ENCODE results near the gene KIF17.

Gene KIF17

DNA sequence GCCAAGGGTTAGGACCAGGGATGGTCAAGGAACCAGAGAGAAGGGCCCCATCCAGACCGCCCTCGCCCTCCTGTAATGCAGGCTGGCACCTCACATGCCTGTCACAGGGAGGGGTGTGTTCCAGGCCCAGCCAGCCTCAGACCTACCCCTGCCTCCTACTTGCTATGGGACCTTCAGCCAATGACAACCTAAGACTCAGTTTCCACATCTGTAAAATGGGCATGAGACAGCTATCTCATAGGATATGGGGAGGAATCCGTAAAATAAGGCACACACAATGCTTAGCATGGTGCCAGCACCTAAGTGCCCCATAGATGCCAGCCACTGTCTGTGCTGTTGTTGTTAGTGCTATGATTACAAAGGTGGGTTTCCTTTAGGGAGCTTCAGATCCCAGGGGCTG is 7.9 kb downstream of the KIF17 start:
- DNase-seq: no peak

DNA sequence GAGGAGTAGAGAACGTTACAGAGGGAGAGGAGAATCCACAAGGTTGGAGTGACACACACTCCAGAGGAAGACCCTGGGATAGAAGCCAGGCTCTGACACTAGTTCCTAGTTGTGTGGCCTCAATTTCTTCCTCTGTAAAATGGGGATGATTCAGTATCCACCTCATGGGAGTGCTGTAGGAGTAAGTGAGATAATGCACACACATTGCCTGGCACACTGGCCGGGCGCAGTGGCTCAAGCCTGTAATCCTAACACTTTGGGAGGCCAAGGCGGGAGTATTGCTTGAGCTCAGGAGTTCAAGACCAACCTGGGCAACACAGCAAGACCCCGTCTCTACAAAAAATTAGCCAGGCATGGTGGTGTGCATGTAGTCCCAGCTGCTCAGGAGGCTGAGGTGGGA is 8.9 kb downstream of the KIF17 start:
- no peak for DNase-seq

DNA sequence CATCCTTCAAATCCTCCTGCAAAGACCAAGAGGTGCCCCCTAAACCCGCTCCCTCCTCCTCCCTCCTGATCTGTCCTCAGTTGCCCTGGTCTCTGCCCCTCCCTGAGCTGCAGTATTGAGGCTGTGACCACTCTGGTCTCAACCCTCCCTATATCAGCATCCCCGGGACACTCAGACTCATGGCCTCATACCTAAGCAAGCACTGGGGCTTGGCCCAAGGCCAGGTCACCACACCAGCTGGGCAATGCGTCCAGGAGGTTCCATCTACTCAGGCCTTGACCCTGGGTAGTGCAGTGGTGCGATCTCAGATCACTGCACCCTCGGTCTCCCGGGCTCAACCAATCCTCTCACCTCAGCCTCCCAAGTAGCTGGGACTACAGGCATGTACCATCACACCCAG is 9.8 kb downstream of the KIF17 start:
- no peak for DNase-seq

DNA sequence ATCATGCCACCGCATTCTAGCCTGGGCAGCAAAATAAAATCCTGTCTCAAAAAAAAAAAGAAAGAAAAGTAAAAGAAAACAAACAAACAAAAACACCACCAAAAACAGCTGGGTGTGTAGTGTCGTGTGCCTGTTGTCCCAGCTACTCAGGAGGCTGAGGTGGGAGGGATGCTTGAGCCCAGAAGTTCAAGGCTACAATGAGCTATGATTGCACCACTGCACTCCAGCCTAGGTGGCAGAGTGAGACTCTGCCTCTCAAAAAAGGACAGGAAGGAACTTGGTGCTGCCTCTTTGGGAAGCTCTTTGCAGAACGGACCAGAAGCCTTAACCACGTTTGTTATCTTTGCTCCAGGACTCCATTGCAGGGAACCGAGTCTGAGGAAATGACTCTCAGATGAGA is 11.0 kb downstream of the KIF17 start:
- no peak for DNase-seq

DNA sequence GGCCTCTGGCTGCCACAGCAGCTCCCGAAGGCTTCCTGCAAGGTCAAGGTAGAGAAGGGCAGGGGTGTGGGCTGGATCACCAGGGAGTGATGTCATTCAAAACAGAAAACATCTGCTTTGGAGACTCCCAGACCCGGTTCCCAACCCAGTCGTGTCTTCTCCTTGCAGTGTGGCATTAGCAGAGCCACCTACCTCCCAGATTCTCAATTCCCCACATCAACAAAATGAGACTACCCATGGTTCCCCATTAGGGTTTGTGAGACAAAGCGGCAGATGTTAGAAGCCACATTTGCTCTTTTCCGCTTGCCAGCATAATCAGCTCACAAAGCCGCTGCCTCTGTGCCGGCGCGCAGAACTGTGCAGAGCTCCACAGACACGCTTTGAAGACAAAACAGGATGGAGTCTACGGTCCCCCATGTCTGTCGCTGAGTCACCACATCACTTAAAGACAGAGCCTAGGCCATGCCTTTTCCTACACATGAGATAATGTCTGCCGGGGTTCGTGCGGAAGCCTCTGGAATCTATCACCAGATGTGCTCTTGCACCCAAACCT is 12.5 kb downstream of the KIF17 start:
- no peak for DNase-seq

DNA sequence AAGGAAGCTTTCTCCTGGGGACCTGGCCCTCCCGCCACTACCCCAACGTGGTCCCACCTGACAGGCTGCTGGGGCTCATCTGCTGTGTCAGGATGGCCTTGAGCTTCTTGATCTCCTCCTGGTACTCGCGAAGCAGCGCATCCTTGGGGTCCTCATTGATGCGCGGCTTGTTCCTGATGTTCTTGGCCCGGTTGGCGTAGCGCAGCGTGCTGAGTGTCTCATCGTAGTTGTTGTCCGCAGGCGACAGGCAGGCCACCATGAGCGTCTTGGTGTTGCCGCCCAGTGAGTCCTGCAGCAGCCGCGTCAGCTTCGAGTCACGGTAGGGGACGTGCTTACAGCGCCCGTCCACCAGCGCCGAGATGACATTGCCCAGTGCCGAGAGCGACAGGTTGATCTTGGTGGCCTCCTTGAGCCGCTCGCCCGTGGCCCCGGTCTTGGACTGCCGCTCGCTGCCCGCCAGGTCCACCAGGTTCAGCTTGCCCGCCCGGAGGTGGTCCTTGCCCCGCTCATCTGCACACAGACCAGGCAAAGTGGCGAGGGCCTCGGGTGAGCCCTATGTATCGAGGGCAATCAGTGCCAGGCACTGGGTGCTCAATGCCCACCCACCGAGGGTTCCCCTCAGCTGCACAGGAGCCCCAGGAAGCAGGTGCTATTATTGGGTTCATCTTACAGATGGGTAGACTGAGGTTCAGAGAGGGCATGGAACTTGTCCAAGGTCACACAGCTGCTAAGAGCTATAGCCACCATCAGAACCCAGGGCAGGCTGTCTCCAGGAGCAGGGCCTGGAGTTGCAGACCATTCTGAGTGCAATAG is 13.2 kb downstream of the KIF17 start:
- no peak for DNase-seq

DNA sequence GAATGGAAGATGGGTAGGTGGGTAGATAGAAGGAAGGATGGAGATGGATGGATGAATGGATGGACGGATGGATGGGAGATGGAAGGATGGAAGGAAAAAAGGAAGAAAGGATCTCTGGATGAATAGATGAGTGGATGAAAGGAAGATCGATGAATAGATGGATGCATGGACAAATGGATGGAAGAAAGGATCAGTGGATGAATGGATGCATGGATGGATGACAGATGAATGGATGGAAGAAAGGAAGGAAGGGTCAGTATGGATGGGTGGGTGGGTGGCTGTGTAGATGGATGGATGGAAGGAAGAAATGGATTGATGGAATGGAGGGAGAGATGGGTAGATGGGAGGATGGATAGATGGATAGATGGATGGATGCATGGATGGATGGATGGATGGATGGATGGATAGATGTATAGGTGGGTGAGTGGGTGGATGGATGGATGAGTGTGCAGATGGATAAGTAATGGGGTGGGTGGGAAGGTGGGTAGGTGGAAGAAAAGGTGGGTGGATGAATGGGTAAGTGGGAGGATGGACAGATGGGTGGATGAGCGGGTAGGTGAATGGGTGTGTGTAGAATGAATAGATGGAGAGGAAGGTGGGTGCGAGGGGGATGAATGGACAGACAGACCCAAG is 14.6 kb downstream of the KIF17 start:
- no peak for DNase-seq

DNA sequence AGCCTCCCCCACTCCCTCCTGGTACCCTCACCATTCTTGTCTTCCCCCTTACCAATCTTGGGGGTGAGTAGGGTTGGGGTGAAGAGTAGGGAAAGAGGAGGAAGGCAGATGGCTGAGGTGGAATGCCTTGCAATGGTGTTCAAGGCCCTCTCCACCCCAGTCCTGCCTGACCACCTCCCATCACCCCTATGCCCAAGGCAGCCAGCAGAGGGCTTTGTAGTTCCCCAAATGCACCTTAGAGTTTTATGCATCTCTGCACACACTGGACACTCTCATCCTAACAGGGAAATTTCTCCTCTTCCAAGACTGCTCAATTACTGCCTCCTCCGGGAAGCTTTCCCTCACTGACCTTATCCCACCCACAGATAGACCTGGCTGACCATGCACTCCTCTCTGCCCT is 15.4 kb downstream of the KIF17 start:
- no peak for DNase-seq

DNA sequence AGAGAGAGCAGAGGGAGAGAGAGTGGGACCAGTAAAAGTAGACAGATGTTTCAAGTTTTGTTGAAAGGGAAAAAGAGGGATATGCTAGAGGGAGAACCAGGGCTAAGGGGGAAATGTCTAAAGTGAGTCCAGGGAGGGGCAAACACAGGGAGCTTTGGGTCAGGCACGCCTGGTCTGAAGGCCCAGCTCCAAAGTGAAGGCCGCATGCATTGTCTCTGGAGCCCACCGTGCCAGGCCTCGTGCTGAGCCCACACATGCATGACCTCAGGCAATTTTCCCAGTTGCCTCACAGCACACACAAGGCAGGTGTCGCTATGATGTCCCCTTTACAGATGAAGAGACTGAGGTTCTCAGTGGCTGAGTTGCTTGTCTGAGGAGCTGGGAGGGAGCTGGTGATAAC is 16.0 kb downstream of the KIF17 start:
- DNase-seq: no peak

DNA sequence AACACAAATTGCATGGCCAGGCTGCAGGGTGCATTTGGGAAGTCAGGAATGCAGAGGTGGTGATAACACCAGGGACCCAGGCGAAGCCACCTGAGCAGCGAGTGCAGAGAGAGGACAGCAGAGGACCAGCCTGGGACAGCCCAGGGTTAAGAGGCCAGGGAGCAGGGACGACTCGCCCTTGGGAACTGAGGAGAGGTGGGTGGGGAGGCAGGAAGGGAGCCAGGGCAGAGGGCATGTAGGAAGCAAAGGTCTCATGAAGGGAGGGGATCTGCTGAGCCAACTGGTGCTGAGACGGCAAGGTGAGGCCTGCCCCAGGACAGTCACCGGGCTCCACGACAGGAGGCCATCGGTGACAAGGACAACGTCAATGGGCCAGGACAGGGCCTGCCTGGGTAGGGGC is 16.4 kb downstream of the KIF17 start:
- DNase-seq: no peak

DNA sequence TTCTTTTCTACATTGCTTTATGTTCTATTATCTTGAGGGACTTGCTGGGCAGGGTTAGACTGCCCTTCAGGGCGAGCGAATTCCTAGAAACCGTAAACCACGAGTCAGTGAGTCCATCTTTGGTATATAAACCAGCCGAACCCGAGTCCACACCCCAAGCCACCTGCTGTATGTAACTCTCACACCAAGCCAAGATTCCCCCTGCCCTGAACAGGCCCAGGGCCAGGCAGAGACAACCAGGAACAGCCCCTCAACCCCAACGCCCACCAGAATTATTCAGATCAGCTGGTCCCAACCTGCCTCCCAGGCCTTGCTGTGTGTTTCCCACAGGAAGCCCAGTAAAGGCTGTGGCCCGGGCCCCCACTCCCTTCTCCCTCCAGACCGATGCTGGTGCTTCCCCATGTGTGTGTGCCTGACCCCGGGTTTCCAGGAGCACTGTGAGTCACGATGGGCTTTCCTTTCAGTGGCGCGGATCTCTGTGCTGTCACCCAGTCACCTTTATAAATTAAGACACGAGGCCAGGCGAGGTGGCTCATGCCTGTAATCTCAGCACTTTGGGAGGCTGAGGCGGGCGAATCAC is 17.1 kb downstream of the KIF17 start:
- DNase-seq: no peak

DNA sequence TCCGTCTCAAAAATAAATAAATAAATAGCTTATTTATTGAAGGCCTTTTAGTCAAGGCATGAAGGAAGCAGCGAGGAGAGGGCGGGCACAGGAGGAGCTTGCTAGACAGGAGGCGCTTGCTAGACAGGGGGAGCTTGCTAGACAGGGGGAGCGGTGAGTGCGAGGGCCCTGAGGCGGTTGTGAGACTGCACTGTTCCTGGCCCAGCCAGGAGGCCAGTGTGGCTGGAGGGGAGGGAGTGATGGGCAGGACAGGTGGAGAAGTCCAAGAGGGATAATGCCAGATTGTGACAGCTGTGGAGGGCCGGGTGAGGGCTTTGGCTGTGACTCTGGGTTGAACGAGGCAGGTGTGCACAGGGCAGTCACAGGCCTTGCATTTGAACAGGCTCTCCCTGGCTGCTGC is 18.2 kb downstream of the KIF17 start:
- DNase-seq: no peak

DNA sequence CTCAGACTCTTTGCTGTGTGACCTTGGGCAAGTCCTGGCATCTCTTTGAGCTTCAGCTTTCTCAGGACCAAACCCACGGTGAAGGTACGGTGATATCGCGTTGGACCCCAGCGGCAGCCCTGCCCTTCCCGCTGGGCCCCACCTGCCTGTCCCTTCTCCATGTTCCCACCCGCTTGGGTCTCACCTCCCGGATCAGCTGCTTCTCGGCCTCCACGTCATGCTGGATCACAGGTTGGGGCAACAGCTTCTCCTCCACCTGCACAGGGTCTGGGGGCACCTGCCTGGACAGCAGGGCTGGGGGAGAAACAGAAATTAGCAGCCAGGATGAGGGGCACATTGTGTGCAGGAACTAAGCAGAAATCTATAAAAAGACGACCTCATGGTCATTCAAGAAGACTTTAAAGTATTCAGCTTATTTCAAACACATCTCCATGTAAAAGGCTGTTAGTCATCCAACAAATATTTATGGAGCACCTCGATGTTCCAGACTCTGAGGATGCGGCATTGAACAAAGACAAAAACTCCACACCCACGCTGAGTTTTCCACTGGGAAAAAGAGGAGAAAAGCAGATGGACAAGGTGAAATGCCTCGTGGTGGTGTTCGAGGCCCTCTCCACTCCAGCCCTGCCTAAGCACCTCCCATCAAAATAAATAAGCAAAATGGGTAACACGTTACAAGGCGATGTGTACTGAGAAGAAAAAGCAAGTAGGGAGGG is 19.5 kb downstream of the KIF17 start:
- DNase-seq: no peak

DNA sequence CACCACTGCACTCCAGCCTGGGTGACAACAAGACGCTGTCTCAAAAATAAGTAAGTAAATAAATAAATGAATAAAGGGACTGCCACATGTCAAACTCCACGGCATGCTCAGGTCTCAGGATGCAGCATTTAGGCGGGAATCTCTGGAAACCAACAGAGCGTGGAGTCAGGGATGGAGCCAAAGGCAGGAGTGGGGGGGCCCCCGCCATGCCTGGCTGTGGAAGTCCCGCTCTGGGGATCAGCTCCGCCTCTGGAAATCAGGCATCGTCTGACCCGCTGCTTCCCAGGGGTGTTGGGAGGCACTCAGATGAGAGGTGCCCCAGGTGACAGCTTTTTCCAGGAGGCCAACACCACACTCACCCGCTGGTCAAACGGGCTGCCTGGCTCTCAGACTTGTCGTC is 20.2 kb downstream of the KIF17 start:
- no peak for DNase-seq

DNA sequence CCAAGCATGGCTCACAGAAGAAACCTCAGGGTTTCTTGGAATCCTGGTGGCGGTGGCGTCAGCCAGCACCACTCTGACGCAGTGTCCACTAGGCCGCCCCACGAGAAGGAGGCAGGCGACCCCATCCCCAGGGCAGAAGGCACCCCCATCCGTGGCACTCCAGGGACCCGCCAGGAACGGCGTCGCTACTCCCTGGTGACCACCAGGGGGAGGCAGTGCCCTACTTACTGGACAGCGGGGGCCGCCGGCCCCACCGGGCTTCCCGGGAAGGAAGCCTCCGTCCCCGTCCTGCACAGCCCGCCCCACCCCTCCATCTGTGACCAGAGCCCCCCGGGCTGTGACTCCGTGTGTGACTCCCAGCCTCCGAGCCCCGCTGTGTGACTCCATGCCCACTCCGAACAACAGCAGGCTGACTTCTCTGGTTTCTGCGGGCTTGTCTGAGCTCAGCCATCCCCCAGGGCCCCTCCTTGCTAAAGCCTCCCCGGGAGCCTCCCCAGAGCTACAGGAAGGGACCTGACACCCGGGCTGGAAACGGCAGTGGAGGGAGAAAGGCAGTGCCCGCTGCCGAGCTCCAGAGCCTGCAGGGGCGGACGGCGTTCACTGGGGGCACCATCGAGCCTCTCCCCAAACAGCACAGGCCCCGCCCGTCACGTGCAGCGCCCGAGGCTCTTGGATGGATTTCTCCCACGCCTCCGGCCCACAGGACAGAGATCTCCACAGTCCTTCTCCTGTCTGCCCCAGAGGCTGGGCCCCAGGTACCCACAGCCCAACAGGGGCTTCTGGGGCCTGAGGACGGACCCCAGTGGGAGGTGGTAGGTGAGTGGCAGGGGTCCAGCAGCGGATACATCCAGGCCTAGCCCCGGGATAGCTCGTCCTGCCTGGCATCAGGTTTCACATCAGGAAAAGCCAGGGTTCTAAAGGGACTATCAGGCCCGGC is 21.1 kb downstream of the KIF17 start:
- peak; percentile 75 for DNase-seq

DNA sequence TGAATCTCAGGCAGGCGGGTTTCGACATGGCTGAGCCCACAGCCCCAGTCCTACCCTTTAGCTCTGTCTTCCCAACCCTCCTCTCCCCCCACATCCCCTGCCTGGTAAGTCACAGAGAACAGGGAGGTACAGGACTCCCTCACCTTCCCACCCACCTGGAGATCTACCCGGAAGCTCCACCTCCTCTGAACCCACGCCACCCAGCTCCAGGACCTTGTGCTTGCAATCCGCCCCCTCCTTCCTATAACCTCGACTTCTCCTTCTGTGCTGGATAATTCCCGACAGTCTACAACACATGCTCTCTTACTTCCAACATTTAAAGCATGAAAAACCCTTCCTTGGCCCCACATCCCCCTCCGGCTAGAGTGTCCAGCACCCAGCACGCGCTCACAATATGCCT is 22.3 kb downstream of the KIF17 start:
- DNase-seq: no peak

DNA sequence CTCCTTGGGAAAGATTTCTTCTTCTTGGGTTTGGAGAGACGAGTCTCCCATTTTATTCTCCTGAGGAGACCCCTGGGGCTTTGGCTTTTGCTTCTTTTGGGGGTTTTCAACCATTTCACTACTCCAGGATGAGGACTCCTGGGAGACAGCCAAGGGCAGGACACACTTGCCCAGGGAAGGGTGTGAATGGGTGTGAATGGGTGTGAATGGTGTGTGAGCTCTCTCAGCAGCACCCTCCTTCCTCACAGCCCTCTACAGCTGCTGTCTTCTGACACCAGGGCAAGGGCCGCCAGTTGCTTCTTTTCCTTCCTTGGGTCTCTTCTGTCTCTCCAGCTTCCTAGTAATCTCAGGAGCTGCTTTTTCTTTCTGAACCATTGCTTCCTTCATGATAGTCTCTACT is 24.2 kb downstream of the KIF17 start:
- no peak for DNase-seq

DNA sequence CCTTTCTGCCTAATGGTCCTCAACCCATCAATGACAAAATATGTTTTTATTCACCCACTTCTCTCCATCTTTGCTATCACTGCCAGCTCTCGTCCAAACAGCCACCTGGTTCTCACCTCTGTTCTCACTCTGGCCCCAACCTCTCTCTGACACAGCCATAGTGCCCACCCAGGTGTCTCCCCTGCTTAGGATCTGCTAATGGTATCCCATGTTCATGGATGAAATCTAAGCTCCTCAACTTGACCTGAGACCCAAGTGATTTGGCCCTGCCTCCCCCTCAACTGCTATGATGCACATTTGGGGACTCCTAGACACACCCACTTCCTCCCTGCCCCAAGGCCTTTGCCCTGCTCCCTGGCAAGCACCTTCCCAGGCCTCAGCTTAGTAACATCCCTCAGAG is 25.9 kb downstream of the KIF17 start:
- DNase-seq: no peak

DNA sequence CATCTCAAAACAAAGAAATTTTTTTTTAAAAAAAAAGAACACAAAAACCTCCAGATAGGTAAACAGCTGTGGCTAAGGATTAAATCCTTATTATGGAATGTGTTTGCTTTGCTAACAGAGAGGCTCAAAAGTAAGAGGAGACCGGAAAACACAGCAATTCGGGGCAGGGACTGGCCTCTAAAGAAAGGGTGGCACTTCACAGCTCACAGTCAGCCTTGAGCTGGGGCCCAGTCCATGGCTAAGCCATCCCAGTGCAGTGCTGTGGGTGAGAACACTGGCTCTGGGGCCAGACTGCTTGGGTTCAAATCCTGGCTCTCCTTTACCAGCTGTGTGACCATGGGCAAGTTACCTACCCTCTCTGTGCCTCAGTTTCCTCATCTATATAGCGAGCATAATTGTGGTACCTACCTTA is 28.2 kb downstream of the KIF17 start:
- DNase-seq: no peak

DNA sequence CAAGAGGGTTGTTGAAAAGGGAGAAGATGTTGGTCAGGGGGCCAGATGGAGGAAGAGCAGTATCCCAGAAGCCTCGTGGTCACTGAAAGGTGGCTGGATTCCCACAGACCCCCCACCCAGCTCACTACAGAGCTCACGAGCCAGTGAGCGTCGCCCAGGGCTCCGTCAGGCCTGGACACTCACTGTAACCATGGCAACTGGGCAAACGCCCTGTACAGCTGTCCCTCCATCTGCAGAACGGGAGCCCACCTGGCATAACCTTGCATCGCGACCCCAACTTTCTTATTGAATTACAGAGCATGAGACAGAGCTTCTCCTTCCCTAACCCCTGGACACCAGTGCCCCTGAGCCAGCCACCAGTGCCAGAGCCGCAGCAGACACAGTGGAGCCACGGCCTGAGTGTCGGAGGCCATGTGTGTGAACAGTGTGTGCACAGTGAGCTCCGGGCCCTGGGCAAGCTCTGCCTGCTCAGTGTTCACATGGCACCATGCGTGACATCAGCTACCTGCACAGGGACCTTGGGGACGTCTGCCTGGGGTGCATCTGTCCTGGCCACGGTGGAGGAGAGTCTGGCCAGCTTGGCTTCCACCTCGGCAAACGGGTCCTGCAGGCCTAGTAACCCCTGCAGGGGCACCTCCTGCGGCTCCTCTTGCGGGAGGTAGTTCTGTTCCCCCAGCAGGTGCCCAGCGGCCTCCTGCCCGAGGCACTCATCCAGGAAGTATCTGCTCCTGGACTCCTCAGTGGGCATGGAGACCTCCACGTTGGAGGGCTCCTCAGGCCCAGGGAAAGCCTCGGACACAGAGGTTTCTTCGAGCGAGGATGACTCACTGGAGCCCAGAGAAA is 30.7 kb downstream of the KIF17 start:
- DNase-seq: no peak

DNA sequence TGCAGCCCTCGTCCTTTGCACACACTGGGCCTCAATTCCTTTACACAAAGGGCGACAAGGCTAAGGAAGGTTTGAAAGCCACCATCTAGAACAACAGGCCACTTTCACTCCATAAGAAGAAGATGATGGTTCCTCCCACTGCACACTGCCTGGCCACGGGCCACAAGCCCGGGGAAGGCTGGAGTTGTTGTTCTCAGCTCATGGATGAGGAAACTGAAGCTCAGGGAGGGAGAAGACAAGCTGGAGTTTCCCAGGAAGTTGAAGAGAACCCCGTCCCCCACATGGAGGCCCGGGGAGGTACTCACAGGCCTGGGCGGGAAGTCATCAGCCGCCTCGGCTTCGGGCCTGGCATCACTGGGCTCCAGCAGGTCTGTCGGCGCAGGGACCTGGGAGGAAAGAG is 32.1 kb downstream of the KIF17 start:
- DNase-seq: no peak

Measured in activated CD4-positive, CD25-positive, alpha-beta regulatory T cell treated with anti-CD3 and anti-CD28 coated beads, Interleukin-2, amount 50 U/mL, for 72 hours (primary cell).